SK-N-SH (cell line): ENCODE data around the gene NCBP3.

ENCODE experiments used
- CTCF ChIP-seq: fragments of 200-600 bp; sonication (generic); IDR thresholded peaks from 2 replicates; pipeline ENCODE4 v1.6.1; 2017; ENCODE audit warnings: antibody characterized with exemption, mild to moderate bottlenecking, moderate library complexity
- ELF1 ChIP-seq: IDR thresholded peaks from 2 replicates; pipeline ENCODE4 v1.4.0; 2012
- EP300 ChIP-seq, 2 experiments: IDR thresholded peaks; 2 replicates each; pipeline versions ENCODE4 v1.4.0 to v1.6.1; 2012; ENCODE audit warnings: borderline replicate concordance in 1 of 2, low read depth in 1 of 2, low read length in 1 of 2
- FOXJ3 ChIP-seq: sonication (generic); formaldehyde crosslinking; IDR thresholded peaks from 2 replicates; pipeline ENCODE4 v1.5.1; 2020; ENCODE audit warnings: mild to moderate bottlenecking, missing genetic modification reagents
- GABPA ChIP-seq: IDR thresholded peaks from 2 replicates; pipeline ENCODE4 v1.4.0; 2012; ENCODE audit warnings: low read depth, mild to moderate bottlenecking
- NRF1 ChIP-seq: IDR thresholded peaks from 2 replicates; pipeline ENCODE4 v1.6.1; 2012; ENCODE audit warnings: low read depth, mild to moderate bottlenecking, low read length
- POLR2AphosphoS5 ChIP-seq: IDR thresholded peaks from 2 replicates; pipeline ENCODE4 v1.6.1; 2012; ENCODE audit warnings: low read depth, low read length
- RCOR1 ChIP-seq: fragments of 150-350 bp; IDR thresholded peaks from 2 replicates; pipeline ENCODE4 v1.6.1; 2017; ENCODE audit warnings: antibody characterized with exemption, low read length
- RFX5 ChIP-seq: IDR thresholded peaks from 2 replicates; pipeline ENCODE4 v1.6.1; 2012; ENCODE audit warnings: mild to moderate bottlenecking, improper control_type of control experiment, low read length
- TAF1 ChIP-seq: IDR thresholded peaks from 2 replicates; pipeline ENCODE4 v1.6.1; 2012; ENCODE audit warnings: low read depth, mild to moderate bottlenecking, low read length, moderate library complexity, borderline replicate concordance

GRCh38 chr17:3880983-3881382 lies 34.9 kb upstream of the NCBP3 start:
- TF ChIP-seq GABPA: no peak
- no peak for TF ChIP-seq ELF1
- TF ChIP-seq CTCF: no peak
- no peak for TF ChIP-seq EP300 (IDR thresholded peaks at IDR 0.05; ENCODE audit: borderline replicate concordance in 1 of 2, low read depth in 1 of 2, low read length in 1 of 2)
- no peak for TF ChIP-seq POLR2AphosphoS5
- no peak for TF ChIP-seq RCOR1
- TF ChIP-seq RFX5: no peak
- no peak for TF ChIP-seq TAF1
- TF ChIP-seq NRF1: no peak
- TF ChIP-seq FOXJ3: no peak
